Measurements from ENCODE around the gene PREB.

- TF ChIP-seq CTCF (IDR thresholded peaks at IDR 0.05; ENCODE audit: low read depth, low read length, poor library complexity, severe bottlenecking): no peak
- TF ChIP-seq EZH2phosphoT487 (IDR thresholded peaks at IDR 0.05; ENCODE audit: borderline replicate concordance, low read length): no peak
Measured at GRCh38 chr2:27084297-27085061, 50.0 kb downstream of the PREB start.
